DND-41 (cell line): Measurements from ENCODE around the gene RELCH.

ENCODE experiments used
- ATAC-seq: fragments of 200-7000 bp; cut with Tn5 transposase; 3 replicates; pipeline ENCODE4 v1.9.1; 2021; ENCODE audit warnings: low read depth; ENCODE audit not compliant: insufficient read depth
- DNase-seq: peaks from one replicate; pipeline ENCODE4 v3.0.0-alpha.2; 2020
- H2AFZ ChIP-seq: 2 replicates; pipeline ENCODE4 v1.6.0; 2012; ENCODE audit warnings: low read depth, low read length
- H3K27ac ChIP-seq: 2 replicates; pipeline ENCODE4 v1.5.1; 2012; ENCODE audit warnings: low read length, inconsistent platforms
- H3K27me3 ChIP-seq: fragments of 200-600 bp; sonication (generic); 2 replicates; pipeline ENCODE4 v1.6.0; 2012; ENCODE audit warnings: low read length, mild to moderate bottlenecking, inconsistent platforms; ENCODE audit not compliant: insufficient read depth, poor library complexity
- H3K36me3 ChIP-seq: 2 replicates; pipeline ENCODE4 v1.5.1; 2012; ENCODE audit warnings: low read length, inconsistent platforms; ENCODE audit not compliant: insufficient read depth
- H3K4me1 ChIP-seq: 2 replicates; pipeline ENCODE4 v1.5.1; 2012; ENCODE audit warnings: mild to moderate bottlenecking, low read length; ENCODE audit not compliant: insufficient read depth
- H3K4me2 ChIP-seq: 2 replicates; pipeline ENCODE4 v1.6.0; 2012; ENCODE audit warnings: mild to moderate bottlenecking, moderate library complexity, low read length, inconsistent platforms; ENCODE audit not compliant: insufficient read depth
- H3K4me3 ChIP-seq, 2 experiments: fragments of 200-600 bp in 1 of 2; shearing (Covaris generic) in 1 of 2; 2 replicates each; pipeline ENCODE4 v1.5.1; 2012 to 2016; ENCODE audit warnings: inconsistent platforms in 2 of 2, low read length in 2 of 2, mild to moderate bottlenecking in 2 of 2, low read depth in 1 of 2, moderate library complexity in 1 of 2
- H3K79me2 ChIP-seq: 2 replicates; pipeline ENCODE4 v1.6.0; 2012; ENCODE audit warnings: low read length, inconsistent platforms; ENCODE audit not compliant: insufficient read depth
- H3K9ac ChIP-seq: 2 replicates; pipeline ENCODE4 v1.6.0; 2012; ENCODE audit warnings: low read depth, mild to moderate bottlenecking, inconsistent platforms, low read length, moderate library complexity
- H3K9me3 ChIP-seq: 2 replicates; pipeline ENCODE4 v1.5.1; 2012; ENCODE audit warnings: low read length, moderate library complexity, mild to moderate bottlenecking, inconsistent platforms; ENCODE audit not compliant: insufficient read depth, severe bottlenecking
- H4K20me1 ChIP-seq: 2 replicates; pipeline ENCODE4 v1.6.0; 2012; ENCODE audit warnings: low read length; ENCODE audit not compliant: insufficient read depth
- EZH2 ChIP-seq: IDR thresholded peaks from 3 replicates; pipeline ENCODE4 v1.6.1; 2012; ENCODE audit warnings: borderline replicate concordance, low read depth, mild to moderate bottlenecking, moderate library complexity, low read length, inconsistent platforms; ENCODE audit not compliant: severe bottlenecking
- TF ChIP-seq, protein P1 (sequence below): IDR thresholded peaks from 2 replicates; pipeline ENCODE4 v1.5.1; 2012; ENCODE audit warnings: borderline replicate concordance, low read length, moderate library complexity, mild to moderate bottlenecking; ENCODE audit not compliant: poor library complexity, severe bottlenecking; ENCODE audit errors: extremely low read depth

The RELCH gene

GRCh38 chr18:62282188-62282629 is 95.2 kb downstream of the RELCH start:
- no peak overlapping the region for H3K4me3 ChIP-seq
- H3K27me3 ChIP-seq: no peaks in the 10 kb centered on the region
- H3K36me3 ChIP-seq: peaks cover 51% of the 10 kb centered on the region
- H3K9ac ChIP-seq: no peak overlapping the region
- H4K20me1 ChIP-seq: no peaks in the 10 kb centered on the region
- no peak overlapping the region for H2AFZ ChIP-seq
- no peak overlapping the region for H3K4me2 ChIP-seq
- H3K4me1 ChIP-seq: no peaks in the 10 kb centered on the region
- no peaks in the 10 kb centered on the region for H3K9me3 ChIP-seq
- TF ChIP-seq EZH2: no peak
- H3K27ac ChIP-seq: no peak overlapping the region
- H3K79me2 ChIP-seq: no peaks in the 10 kb centered on the region
- no peak for ATAC-seq
- no peak for DNase-seq

- H3K4me2 ChIP-seq: no peak overlapping the region
- no peaks in the 10 kb centered on the region for H3K9me3 ChIP-seq
- no peak overlapping the region for H3K4me3 ChIP-seq
- peaks cover 47% of the 10 kb centered on the region for H3K36me3 ChIP-seq
- no peak for ATAC-seq
- no peaks in the 10 kb centered on the region for H3K79me2 ChIP-seq
- no peak for DNase-seq
- no peaks in the 10 kb centered on the region for H3K4me1 ChIP-seq
- no peak overlapping the region for H3K9ac ChIP-seq
- no peaks in the 10 kb centered on the region for H4K20me1 ChIP-seq
- no peak overlapping the region for H3K27ac ChIP-seq
- no peak for TF ChIP-seq EZH2
- TF ChIP-seq, protein P1, sequence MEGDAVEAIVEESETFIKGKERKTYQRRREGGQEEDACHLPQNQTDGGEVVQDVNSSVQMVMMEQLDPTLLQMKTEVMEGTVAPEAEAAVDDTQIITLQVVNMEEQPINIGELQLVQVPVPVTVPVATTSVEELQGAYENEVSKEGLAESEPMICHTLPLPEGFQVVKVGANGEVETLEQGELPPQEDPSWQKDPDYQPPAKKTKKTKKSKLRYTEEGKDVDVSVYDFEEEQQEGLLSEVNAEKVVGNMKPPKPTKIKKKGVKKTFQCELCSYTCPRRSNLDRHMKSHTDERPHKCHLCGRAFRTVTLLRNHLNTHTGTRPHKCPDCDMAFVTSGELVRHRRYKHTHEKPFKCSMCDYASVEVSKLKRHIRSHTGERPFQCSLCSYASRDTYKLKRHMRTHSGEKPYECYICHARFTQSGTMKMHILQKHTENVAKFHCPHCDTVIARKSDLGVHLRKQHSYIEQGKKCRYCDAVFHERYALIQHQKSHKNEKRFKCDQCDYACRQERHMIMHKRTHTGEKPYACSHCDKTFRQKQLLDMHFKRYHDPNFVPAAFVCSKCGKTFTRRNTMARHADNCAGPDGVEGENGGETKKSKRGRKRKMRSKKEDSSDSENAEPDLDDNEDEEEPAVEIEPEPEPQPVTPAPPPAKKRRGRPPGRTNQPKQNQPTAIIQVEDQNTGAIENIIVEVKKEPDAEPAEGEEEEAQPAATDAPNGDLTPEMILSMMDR: no peak
- no peaks in the 10 kb centered on the region for H3K27me3 ChIP-seq
- H2AFZ ChIP-seq: no peak overlapping the region
These were observed 97.6 kb downstream of the RELCH start for GRCh38 chr18:62284637-62285036.

DNA sequence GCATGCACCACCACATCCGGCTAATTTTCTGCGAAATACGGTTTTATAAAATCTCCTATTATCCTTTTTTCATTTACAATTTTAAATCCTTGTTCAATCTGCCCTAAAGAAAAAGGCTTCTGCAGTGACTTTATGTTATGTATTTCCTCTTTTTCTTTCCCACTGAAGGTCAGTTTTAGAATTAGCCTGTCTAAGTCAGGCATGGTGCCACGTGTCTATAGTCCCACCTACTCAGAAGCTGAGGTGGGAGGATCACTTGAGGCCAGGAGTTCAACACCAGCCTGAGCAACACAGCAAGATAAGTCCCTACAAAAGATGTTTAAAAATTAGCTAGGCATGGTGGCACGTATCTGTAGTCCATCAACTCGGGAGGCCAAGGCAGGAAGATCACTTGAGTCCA is 98.2 kb downstream of the RELCH start:
- ATAC-seq: no peak
- no peak overlapping the region for H3K4me2 ChIP-seq
- TF ChIP-seq EZH2: no peak
- TF ChIP-seq, protein P1: no peak

DNA sequence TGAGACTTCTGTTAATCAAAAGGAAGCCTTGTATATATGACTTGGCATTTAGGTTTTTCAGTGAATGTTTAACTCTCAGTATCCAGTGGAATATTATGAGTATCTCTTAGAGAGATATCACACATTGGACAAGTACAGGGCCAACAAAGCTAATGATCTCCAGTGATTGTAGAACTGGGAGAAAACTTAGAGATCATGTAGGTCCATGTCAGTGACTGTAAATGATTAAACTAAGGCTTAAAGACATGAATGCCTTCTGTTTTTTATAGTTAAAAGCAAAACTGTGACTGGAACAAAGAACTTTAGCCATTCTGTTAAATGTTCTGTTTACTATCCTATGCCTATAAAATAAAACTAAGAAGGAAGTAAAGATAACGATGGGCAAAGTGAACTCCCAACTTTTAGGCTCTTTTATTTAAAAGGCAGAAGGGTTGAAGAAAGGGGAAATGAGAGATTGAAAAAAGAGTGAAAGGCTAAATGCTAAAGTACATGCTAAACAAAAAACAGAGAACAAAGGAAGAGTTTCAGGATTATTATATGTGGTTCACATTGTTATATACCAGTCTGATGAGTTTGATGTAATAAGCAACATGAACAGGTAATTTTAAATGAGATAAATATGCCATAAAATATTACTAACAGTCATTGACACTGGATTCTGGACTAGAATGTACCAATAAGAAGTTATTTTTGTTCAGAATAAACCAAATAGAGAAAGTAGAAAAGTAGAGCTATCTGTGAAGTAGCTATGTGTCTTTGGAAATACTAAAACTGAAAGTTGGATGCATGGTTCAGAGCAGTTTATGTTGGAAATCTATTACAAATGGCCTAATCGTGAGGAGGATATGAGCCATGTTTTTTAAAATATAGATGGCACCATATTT is 101.0 kb downstream of the RELCH start:
- Histone ChIP-seq H3K4me2 (no peak overlapping the region), H3K27me3 (no peaks in the 10 kb centered on the region), H3K9ac (no peak overlapping the region), H3K36me3 (peaks cover 45% of the 10 kb centered on the region), H3K9me3 (no peaks in the 10 kb centered on the region), H3K27ac (no peak overlapping the region), H2AFZ (no peak overlapping the region), H3K4me3 (no peak overlapping the region), H4K20me1 (no peaks in the 10 kb centered on the region), H3K79me2 (no peaks in the 10 kb centered on the region), H3K4me1 (no peaks in the 10 kb centered on the region)
- TF ChIP-seq, protein P1: no peak
- TF ChIP-seq EZH2: no peak
- no peak for DNase-seq
- ATAC-seq: no peak

More for the DNA sequence above, 98.2 kb downstream of the RELCH start:
- H3K79me2 ChIP-seq: no peaks in the 10 kb centered on the region
- no peaks in the 10 kb centered on the region for H3K9me3 ChIP-seq
- no peak overlapping the region for H2AFZ ChIP-seq
- no peak overlapping the region for H3K27ac ChIP-seq
- no peaks in the 10 kb centered on the region for H3K4me1 ChIP-seq
- H3K4me3 ChIP-seq: no peak overlapping the region
- no peaks in the 10 kb centered on the region for H4K20me1 ChIP-seq
- DNase-seq: no peak
- peaks cover 43% of the 10 kb centered on the region for H3K36me3 ChIP-seq
- H3K27me3 ChIP-seq: no peaks in the 10 kb centered on the region
- no peak overlapping the region for H3K9ac ChIP-seq
